ENCODE results near the gene NCOA3.
"Not testable (repeated sequence)": the region's sequence is repeated elsewhere in the genome, so short reads cannot be mapped to it uniquely, and the experiment has no call there.

NCOA3 gene

GRCh38 chr20:47591231-47591630 lies 89.5 kb downstream of the NCOA3 start:
- H3K36me3 Mint-ChIP-seq (ENCODE audit: low read depth): peaks cover 29% of the 10 kb centered on the region
- no peak overlapping the region for H3K27ac Mint-ChIP-seq
- H3K4me3 Mint-ChIP-seq: no peak overlapping the region
- H3K4me1 Mint-ChIP-seq (ENCODE audit: low read depth): peaks cover 15% of the 10 kb centered on the region
- H3K9me3 Mint-ChIP-seq: no peaks in the 10 kb centered on the region
- no peaks in the 10 kb centered on the region for H3K27me3 Mint-ChIP-seq (ENCODE audit: low read depth)

- no peaks in the 10 kb centered on the region for H3K9me3 Mint-ChIP-seq
- peaks cover 22% of the 10 kb centered on the region for H3K4me1 Mint-ChIP-seq (ENCODE audit: low read depth)
- H3K27me3 Mint-ChIP-seq (ENCODE audit: low read depth): no peaks in the 10 kb centered on the region
- no peak overlapping the region for H3K4me3 Mint-ChIP-seq
- peaks cover 23% of the 10 kb centered on the region for H3K36me3 Mint-ChIP-seq (ENCODE audit: low read depth)
- no peak overlapping the region for H3K27ac Mint-ChIP-seq
Observed at GRCh38 chr20:47594157-47594556, 92.5 kb downstream of the NCOA3 start.

- H3K4me3 Mint-ChIP-seq; H3K27ac Mint-ChIP-seq; H3K27me3 Mint-ChIP-seq (ENCODE audit: low read depth); H3K9me3 Mint-ChIP-seq: not testable (repeated sequence)
- peaks cover 27% of the 10 kb centered on the region for H3K4me1 Mint-ChIP-seq (ENCODE audit: low read depth)
- peaks cover 25% of the 10 kb centered on the region for H3K36me3 Mint-ChIP-seq (ENCODE audit: low read depth)
Observed at GRCh38 chr20:47595138-47595537, 93.5 kb downstream of the NCOA3 start.

GRCh38 chr20:47596003-47596571 lies 94.4 kb downstream of the NCOA3 start:
- Mint-ChIP-seq H3K4me3 (no peak overlapping the region), H3K9me3 (no peaks in the 10 kb centered on the region), H3K27me3 (ENCODE audit: low read depth) (no peaks in the 10 kb centered on the region), H3K27ac (no peak overlapping the region), H3K36me3 (ENCODE audit: low read depth) (peaks cover 25% of the 10 kb centered on the region), H3K4me1 (ENCODE audit: low read depth) (peaks cover 30% of the 10 kb centered on the region)

GRCh38 chr20:47597090-47597489 lies 95.4 kb downstream of the NCOA3 start:
- Mint-ChIP-seq H3K4me3 (no peak overlapping the region), H3K4me1 (ENCODE audit: low read depth) (peaks cover 27% of the 10 kb centered on the region), H3K27me3 (ENCODE audit: low read depth) (no peaks in the 10 kb centered on the region), H3K9me3 (no peaks in the 10 kb centered on the region), H3K27ac (no peak overlapping the region), H3K36me3 (ENCODE audit: low read depth) (peaks cover 27% of the 10 kb centered on the region)

- no peak overlapping the region for H3K4me3 Mint-ChIP-seq
- H3K9me3 Mint-ChIP-seq: no peaks in the 10 kb centered on the region
- peaks cover 39% of the 10 kb centered on the region for H3K4me1 Mint-ChIP-seq (ENCODE audit: low read depth)
- H3K27me3 Mint-ChIP-seq (ENCODE audit: low read depth): no peaks in the 10 kb centered on the region
- H3K27ac Mint-ChIP-seq: no peak overlapping the region
- H3K36me3 Mint-ChIP-seq (ENCODE audit: low read depth): peaks cover 27% of the 10 kb centered on the region
Observed at GRCh38 chr20:47598911-47599744, 97.4 kb downstream of the NCOA3 start.

GRCh38 chr20:47600967-47601547 lies 99.4 kb downstream of the NCOA3 start:
- Mint-ChIP-seq H3K9me3 (no peaks in the 10 kb centered on the region), H3K4me3 (no peak overlapping the region), H3K27ac (no peak overlapping the region), H3K4me1 (ENCODE audit: low read depth) (peaks cover 52% of the 10 kb centered on the region), H3K36me3 (ENCODE audit: low read depth) (peaks cover 23% of the 10 kb centered on the region), H3K27me3 (ENCODE audit: low read depth) (no peaks in the 10 kb centered on the region)

GRCh38 chr20:47603260-47603659 lies 101.6 kb downstream of the NCOA3 start:
- H3K4me1 Mint-ChIP-seq (ENCODE audit: low read depth): peaks cover 60% of the 10 kb centered on the region
- peaks cover 21% of the 10 kb centered on the region for H3K36me3 Mint-ChIP-seq (ENCODE audit: low read depth)
- H3K27me3 Mint-ChIP-seq (ENCODE audit: low read depth): no peaks in the 10 kb centered on the region
- H3K27ac Mint-ChIP-seq: peak overlapping the region; percentile 46
- H3K9me3 Mint-ChIP-seq: no peaks in the 10 kb centered on the region
- H3K4me3 Mint-ChIP-seq: no peak overlapping the region

GRCh38 chr20:47605673-47606413 lies 104.2 kb downstream of the NCOA3 start:
- H3K27me3 Mint-ChIP-seq (ENCODE audit: low read depth): no peaks in the 10 kb centered on the region
- peaks cover 70% of the 10 kb centered on the region for H3K4me1 Mint-ChIP-seq (ENCODE audit: low read depth)
- no peaks in the 10 kb centered on the region for H3K9me3 Mint-ChIP-seq
- peak overlapping the region; percentile 15 for H3K4me3 Mint-ChIP-seq
- peak overlapping the region; percentile 91 for H3K27ac Mint-ChIP-seq
- peaks cover 25% of the 10 kb centered on the region for H3K36me3 Mint-ChIP-seq (ENCODE audit: low read depth)

GRCh38 chr20:47606414-47606982 lies 104.8 kb downstream of the NCOA3 start:
- peaks cover 72% of the 10 kb centered on the region for H3K4me1 Mint-ChIP-seq (ENCODE audit: low read depth)
- no peaks in the 10 kb centered on the region for H3K9me3 Mint-ChIP-seq
- H3K4me3 Mint-ChIP-seq: peak overlapping the region; percentile 47
- peaks cover 24% of the 10 kb centered on the region for H3K36me3 Mint-ChIP-seq (ENCODE audit: low read depth)
- peak overlapping the region; percentile 91 for H3K27ac Mint-ChIP-seq
- H3K27me3 Mint-ChIP-seq (ENCODE audit: low read depth): no peaks in the 10 kb centered on the region

- peaks cover 72% of the 10 kb centered on the region for H3K4me1 Mint-ChIP-seq (ENCODE audit: low read depth)
- H3K36me3 Mint-ChIP-seq (ENCODE audit: low read depth): peaks cover 23% of the 10 kb centered on the region
- H3K4me3 Mint-ChIP-seq: peak overlapping the region; percentile 47
- H3K27ac Mint-ChIP-seq: peak overlapping the region; percentile 91
- no peaks in the 10 kb centered on the region for H3K9me3 Mint-ChIP-seq
- H3K27me3 Mint-ChIP-seq (ENCODE audit: low read depth): no peaks in the 10 kb centered on the region
Observed at GRCh38 chr20:47606983-47607613, 105.4 kb downstream of the NCOA3 start.

GRCh38 chr20:47609001-47609400 lies 107.3 kb downstream of the NCOA3 start:
- Mint-ChIP-seq H3K36me3 (ENCODE audit: low read depth) (peaks cover 25% of the 10 kb centered on the region), H3K27me3 (ENCODE audit: low read depth) (no peaks in the 10 kb centered on the region), H3K4me3 (no peak overlapping the region), H3K9me3 (no peaks in the 10 kb centered on the region), H3K4me1 (ENCODE audit: low read depth) (peaks cover 69% of the 10 kb centered on the region), H3K27ac (peak overlapping the region; percentile 51)

GRCh38 chr20:47610247-47610944 lies 108.7 kb downstream of the NCOA3 start:
- Mint-ChIP-seq H3K27ac (peak overlapping the region; percentile 96), H3K36me3 (ENCODE audit: low read depth) (peaks cover 27% of the 10 kb centered on the region), H3K9me3 (no peaks in the 10 kb centered on the region), H3K4me3 (peak overlapping the region; percentile 77), H3K4me1 (ENCODE audit: low read depth) (peaks cover 62% of the 10 kb centered on the region), H3K27me3 (ENCODE audit: low read depth) (no peaks in the 10 kb centered on the region)

All from T-helper 1 cell treated with Interleukin-12 subunit alpha and Interleukin-12 subunit beta and Interleukin-4 antibody, amounts not matched to agents 30 μg/mL and 1 μg/mL, for 36 hours (primary cell).